Measurements from ENCODE around the gene DERA.
"Not testable (repeated sequence)": the region's sequence is repeated elsewhere in the genome, so short reads cannot be mapped to it uniquely, and the experiment has no call there.

DNA sequence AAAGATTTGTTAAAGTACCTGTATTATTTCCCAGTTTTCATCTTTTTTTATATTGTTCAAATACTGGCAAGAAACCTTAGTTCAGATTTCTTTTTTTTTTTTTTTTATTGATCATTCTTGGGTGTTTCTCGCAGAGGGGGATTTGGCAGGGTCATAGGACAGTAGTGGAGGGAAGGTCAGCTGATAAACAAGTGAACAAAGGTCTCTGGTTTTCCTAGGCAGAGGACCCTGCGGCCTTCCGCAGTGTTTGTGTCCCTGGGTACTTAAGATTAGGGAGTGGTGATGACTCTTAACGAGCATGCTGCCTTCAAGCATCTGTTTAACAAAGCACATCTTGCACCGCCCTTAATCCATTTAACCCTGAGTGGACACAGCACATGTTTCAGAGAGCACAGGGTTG lies 799 bp downstream of the DERA start:
- TF ChIP-seq, protein P1, sequence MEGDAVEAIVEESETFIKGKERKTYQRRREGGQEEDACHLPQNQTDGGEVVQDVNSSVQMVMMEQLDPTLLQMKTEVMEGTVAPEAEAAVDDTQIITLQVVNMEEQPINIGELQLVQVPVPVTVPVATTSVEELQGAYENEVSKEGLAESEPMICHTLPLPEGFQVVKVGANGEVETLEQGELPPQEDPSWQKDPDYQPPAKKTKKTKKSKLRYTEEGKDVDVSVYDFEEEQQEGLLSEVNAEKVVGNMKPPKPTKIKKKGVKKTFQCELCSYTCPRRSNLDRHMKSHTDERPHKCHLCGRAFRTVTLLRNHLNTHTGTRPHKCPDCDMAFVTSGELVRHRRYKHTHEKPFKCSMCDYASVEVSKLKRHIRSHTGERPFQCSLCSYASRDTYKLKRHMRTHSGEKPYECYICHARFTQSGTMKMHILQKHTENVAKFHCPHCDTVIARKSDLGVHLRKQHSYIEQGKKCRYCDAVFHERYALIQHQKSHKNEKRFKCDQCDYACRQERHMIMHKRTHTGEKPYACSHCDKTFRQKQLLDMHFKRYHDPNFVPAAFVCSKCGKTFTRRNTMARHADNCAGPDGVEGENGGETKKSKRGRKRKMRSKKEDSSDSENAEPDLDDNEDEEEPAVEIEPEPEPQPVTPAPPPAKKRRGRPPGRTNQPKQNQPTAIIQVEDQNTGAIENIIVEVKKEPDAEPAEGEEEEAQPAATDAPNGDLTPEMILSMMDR (IDR thresholded peaks at IDR 0.05): not testable (repeated sequence)
- TF ChIP-seq SIN3A (IDR thresholded peaks at IDR 0.05; ENCODE audit: borderline replicate concordance, insufficient read depth, low read depth, low read length): not testable (repeated sequence)

Data from Panc1 (cell line).